ENCODE results near the gene YRDC.
"Not testable (repeated sequence)": the region's sequence is repeated elsewhere in the genome, so short reads cannot be mapped to it uniquely, and the experiment has no call there.

Gene YRDC

DNA sequence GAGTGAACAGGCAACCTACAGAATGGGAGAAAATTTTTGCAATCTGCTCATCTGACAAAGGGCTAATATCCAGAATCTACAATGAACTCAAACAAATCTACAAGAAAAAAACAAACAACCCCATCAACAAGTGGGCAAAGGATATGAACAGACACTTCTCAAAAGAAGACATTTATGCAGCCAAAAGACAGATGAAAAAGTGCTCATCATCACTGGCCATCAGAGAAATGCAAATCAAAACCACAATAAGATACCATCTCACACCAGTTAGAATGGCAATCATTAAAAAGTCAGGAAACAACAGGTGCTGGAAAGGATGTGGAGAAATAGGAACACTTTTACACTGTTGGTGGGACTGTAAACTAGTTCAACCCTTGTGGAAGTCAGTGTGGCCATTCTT, 36.6 kb downstream of the YRDC start:
- DNase-seq (ENCODE audit: low read depth): not testable (repeated sequence)

DNA sequence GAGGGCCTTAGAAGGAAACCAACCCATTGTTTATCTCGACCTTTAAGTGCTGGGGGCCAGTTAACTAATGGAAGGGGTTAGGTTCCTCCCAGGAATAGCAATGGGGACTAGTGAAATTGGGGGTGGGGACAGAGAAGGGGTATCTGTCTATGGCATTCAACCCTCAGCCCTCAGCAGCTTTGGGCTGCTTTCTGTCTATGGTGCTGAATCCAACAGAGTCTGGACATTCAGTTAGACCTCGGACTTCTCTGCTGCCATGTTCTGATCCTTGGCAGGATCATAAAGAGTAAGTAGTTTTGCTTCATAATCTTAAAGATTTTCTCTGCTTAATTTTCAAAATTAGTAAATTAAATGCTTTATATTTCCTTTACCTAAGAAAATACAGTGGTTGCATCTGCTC, 40.5 kb downstream of the YRDC start:
- DNase-seq (ENCODE audit: low read depth): no peak

DNA sequence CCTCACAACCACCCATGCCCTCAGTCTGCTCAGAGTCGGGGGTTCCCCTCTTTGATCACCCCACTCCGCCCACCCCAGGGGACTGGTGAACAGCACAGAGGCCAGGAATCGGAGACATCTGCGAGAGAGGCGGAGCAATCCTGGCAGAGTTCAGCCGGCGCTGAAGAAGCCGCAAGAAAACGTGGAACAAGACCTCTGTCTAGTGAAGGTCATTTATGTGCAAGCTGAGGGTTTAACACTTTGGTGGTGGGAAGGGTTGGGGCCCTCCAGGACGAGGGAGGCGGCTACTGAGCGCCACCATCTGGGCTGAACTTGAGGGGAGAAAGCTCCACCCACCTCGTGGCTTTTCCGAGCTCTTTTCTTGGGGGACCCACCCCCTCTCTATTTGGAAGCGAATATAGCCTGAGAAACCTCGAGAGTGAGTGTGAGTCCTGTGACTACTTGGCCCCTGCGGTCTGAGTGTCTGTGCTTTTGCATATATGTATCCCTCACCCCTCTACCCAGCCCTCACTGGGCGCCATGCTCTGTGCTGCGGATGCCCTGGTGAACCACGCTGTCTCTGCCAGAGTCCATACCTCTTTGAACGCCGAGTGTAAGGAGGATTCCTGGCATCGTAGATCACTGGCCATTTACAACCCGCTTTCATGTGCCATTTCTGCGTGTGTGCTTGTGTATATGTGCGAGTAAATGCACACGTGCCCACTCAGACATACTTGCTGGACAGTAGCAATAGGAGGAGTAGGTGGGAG, 41.9 kb downstream of the YRDC start:
- DNase-seq (ENCODE audit: low read depth): no peak

DNA sequence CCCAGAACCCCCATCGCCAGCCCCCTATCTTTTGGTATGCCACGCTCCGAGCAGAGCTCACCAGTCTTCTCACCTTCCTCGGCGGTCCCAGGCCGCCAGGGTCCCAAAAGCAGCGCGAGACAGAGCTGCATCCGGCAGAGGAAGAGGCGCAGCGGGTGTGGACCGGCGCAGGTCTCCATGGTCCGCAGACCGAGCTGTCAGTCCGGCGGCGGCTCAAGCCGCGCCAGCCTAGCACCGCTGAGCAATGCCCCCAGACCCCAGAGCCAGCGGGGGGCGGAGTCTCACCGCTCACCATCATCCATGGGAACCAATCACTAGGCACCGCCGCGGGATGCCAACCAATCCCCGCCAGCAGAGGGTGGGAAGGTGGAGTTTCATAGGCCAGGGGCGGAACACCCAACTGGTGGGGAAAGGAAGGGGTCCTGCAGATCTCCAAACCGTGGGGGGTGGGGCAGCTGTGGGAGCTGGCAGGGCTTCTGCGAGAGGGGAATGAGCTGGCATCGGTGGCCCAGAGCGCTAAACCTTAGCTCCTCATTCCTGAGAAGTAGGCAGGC, 43.0 kb downstream of the YRDC start, which contains the start of gene EPHA10:
Gene EPHA10, minus strand, starts transcription at position 233 of the 554 bp plus-strand sequence. Its CDS starts 54 bp downstream, at position 179.
- DNase-seq (ENCODE audit: low read depth): no peak

DNA sequence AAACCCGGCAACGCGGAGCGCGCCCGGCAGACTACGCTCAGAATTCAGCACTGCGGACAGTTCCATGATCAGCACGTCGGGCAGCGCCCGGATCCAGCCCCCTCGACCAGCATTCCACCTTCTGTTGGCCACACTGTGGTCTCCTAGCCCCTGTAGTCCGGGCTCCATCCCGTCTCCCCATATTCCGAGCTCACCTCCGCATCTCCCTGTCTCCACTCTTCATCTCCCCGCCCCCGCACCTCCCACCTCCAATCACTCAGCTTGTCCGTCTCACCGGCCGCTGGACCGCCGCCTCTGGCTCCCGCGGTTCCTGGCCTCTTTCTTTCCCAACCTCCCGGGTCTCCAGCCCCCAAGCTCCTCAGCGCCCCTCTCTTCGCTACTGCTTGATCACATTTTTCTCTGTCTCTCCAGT, 43.6 kb downstream of the YRDC start:
- DNase-seq (ENCODE audit: low read depth): no peak

DNA sequence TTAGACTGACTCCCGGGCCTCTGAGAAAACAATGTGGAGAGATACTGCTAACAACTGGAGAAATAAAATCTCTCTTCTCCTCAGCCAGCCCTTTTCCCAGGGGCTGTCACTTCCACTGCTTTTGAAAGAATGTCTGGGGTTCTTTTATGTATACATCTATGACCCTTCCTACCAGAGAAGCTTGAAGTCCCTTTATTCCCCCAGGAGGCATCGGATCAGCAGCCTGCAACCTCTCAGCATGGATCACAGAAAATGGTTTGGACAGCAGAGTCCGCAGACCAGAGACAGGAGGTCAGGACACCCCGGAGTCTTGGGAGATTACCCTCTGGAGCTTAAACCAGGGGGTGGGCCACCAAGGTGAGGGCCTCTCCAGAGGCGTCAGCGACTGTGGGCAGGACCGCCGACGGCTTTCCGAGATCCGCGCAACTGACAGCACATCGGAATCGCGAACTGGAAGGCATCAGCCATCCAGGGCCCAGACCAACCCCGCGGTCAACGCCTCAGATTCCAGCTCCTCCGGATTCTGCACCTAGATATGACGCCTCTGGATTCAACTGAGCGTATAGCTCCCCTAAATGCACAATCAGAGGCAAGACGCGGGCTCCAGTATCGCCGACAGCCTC, 44.1 kb downstream of the YRDC start:
- DNase-seq (ENCODE audit: low read depth): no peak

DNA sequence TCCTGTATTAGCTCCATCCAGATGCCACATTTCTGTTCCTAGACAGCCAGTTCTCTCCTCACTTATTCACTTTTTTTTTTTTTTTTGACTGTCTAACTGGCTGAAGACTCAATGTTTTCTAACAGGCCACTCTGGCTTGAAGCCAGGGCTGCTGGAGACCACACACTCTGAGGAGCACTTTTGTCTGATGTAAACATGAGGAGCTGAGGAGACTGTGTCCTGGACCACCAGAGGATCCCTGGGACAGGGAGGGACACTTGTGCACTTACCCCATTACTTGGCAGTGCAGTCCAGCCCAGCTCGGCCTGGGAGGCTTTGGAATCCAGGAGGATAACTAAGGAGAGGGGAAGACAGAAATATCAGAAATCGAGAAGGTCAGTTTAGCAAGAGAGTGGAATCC, 45.5 kb downstream of the YRDC start:
- DNase-seq (ENCODE audit: low read depth): no peak

DNA sequence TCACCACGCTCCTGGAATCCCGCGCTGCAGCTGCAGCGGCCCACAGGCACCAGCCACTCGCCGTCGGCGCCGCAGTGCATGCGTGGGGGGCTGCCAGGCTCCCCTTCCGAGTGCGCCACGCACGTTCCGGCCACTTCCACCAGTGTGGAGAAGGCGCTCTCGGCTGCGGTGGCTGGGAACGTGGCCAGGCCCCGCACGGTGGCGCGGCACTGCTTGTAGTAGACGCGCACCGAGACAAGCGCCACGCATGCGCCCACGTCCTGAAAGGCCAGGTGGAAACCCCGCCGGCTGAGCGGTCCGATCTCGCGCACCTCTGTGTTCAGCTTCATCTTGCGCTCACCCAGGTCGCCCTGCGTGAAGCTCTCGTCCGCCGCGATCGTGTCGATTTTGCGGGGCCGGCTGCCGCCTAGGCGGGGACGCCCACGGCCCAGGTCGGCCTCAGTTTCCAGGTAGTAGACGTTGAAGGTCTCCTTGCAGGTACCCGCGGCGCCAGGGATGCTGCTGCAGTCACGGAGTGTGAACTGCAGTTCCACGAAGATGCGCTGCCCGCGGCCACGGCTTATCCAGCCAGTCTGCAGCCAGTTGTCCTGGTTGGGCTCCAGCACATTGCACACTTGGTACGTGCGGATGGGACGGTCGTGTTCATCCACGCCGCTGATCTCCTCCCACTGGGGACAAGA, 46.5 kb downstream of the YRDC start:
- no peak for DNase-seq (ENCODE audit: low read depth)

DNA sequence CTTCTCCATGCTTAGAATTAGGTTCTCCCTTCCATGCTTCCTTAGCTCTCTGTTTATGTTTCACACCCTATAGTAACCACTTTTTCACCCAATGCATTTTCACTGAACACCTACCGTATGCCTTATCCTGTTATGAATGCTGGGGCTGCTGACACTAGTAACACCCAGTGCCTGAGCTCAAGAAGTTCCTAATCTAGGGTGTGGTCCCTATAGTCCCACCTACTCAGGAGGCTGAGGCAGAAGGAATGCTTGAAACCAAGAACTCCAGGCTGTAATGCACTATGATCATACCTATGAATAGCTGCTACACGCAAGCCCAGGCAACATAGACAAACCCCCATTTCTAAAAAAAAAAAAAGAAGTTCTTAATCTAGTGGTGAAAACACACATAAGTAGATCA, 48.6 kb downstream of the YRDC start:
- no peak for DNase-seq (ENCODE audit: low read depth)

DNA sequence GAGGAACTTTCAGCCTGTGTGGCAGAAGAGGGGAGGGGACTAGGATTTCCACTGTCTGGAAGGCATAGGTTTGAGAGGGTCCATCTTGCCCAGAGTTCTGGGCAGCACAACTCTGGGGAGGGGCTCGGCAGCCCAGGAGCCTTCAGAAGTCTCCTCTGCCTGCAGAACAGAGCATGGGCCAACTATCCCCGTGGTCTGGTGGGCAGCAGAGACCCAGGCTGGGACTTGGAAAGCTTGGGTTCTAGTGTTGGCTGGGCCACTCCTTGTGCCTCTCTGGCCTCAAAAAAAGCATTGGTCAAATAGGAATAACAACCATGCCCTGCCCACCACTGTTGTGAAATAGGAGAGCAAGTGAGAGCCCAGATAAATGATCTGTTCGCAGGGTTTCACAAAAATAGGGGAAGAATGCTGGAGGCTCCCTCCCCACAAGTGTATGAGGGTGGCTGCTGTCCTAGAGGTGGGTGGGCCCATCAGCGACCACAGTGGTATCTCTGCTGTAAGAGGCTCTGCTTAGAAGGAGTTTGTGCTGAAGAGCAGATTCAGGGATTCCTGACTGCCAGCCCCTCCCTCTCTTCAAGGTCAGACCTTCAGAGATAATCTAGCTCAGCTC, 52.0 kb downstream of the YRDC start:
- DNase-seq (ENCODE audit: low read depth): no peak

DNA sequence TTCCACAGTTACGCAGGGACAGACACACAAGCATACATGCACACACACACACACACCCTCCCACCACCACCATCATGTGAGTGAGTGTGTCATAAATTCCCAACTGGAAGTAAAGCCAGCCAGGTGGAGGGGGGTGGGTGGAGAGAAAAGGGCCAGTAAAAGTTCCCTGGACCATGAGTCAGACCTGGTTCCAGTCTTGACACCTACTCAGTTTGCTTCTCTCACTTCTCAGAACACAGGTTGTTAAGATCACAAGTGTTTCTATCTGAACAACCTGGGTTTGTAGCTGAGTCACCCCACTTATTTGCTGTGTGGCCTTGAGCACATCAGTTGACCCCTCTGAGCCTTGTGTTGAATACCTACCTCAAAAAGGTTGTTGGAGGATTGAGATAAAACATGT, 52.7 kb downstream of the YRDC start:
- no peak for DNase-seq (ENCODE audit: low read depth)

DNA sequence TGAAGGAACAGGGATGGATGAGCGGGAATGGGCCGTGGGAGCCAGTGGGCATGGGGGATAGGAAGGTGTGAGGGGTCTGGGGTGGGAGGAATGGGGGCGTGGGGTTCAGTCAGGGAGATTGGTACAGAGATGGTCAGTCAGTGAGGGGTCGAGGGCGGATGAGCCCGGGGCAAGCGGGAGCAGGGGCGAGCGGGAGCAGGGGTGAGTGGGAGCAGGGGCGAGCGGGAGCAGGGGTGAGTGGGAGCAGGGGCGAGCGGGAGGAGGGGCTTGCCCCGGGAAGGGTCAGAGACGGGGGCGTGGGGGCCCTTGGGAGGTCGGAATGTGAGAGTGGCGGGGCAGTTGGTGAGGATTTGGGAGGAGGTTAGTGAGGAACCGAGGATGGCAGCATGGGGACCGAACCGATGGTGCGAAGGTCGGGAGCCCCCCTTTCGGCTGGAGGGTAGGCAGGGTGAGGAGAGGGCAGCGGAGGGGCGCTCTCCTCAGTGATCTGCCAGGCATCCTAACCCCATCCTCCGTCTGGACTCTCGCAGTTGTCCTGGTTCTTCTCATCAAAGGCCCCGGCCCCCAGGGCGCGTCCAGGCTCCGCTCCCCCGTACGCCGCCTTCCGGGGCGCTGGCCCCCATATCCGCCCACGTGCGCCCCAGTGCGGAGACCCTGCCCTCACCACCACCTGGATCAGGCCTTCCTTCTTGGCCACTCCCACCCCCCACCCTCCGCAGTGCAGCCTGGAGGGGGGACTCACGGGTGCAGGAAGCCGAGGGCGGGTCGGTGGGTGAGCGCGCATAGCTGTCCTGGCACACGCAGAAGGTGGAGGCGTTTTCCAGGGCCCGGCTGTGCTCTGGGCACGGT, 54.3 kb downstream of the YRDC start:
- no peak for DNase-seq (ENCODE audit: low read depth)
